DND-41 (cell line): ENCODE data around the gene CAPN5.

Source experiments
- EZH2 ChIP-seq: IDR thresholded peaks from 3 replicates; pipeline ENCODE4 v1.6.1; 2012; ENCODE audit warnings: borderline replicate concordance, low read depth, mild to moderate bottlenecking, moderate library complexity, low read length, inconsistent platforms; ENCODE audit not compliant: severe bottlenecking
- TF ChIP-seq, protein P1 (sequence below): IDR thresholded peaks from 2 replicates; pipeline ENCODE4 v1.5.1; 2012; ENCODE audit warnings: borderline replicate concordance, low read length, moderate library complexity, mild to moderate bottlenecking; ENCODE audit not compliant: poor library complexity, severe bottlenecking; ENCODE audit errors: extremely low read depth

DNA sequence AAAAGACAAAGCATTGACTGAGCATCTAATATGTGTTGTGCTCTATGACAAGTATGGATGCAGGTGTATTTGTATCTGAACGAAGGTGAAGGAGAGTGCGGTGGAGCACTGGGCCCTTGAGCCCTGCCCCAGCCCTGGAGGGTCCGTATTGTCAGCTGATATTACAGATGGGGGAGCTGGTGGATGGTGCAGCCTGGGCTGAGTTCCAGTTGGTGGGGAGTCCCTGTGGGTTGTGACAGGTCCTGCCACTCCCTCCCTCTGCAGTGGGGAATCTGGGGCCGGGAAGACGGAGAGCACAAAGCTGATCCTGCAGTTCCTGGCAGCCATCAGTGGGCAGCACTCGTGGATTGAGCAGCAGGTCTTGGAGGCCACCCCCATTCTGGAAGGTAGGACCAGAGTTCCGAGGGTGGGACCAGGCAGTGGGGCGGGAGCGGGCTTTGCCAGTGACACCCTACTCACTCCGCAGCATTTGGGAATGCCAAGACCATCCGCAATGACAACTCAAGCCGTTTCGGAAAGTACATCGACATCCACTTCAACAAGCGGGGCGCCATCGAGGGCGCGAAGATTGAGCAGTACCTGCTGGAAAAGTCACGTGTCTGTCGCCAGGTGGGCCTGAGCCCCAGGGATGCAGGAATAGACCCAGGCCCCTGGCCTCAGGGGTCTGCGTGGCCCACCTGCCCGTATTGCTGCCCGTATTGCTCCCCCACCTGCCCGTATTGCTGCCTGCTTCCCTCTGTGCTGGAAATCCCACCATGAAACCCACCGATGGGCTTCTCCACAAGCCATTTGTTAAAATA, 89.8 kb downstream of the CAPN5 start:
- TF ChIP-seq, protein P1, sequence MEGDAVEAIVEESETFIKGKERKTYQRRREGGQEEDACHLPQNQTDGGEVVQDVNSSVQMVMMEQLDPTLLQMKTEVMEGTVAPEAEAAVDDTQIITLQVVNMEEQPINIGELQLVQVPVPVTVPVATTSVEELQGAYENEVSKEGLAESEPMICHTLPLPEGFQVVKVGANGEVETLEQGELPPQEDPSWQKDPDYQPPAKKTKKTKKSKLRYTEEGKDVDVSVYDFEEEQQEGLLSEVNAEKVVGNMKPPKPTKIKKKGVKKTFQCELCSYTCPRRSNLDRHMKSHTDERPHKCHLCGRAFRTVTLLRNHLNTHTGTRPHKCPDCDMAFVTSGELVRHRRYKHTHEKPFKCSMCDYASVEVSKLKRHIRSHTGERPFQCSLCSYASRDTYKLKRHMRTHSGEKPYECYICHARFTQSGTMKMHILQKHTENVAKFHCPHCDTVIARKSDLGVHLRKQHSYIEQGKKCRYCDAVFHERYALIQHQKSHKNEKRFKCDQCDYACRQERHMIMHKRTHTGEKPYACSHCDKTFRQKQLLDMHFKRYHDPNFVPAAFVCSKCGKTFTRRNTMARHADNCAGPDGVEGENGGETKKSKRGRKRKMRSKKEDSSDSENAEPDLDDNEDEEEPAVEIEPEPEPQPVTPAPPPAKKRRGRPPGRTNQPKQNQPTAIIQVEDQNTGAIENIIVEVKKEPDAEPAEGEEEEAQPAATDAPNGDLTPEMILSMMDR = no peak
- TF ChIP-seq EZH2 = no peak
